NCI-H1092 treated with DMSO at 0.1 percent for 48 hours (cell line): ENCODE measurements around the gene EIF4A3.
A peak's percentile ranks its signal among the peaks of the same experiment; 100 is the strongest.
"Not testable (repeated sequence)": the region's sequence is repeated elsewhere in the genome, so short reads cannot be mapped to it uniquely, and the experiment has no call there.

ENCODE experiments used
- DNase-seq: peaks from one replicate; lab custom pipeline; 2025; lab: John Stamatoyannopoulos, UW

The EIF4A3 gene

GRCh38 chr17:80171681-80172080, 24.8 kb upstream of the EIF4A3 start:
- no peak for DNase-seq

GRCh38 chr17:80169784-80170500, 23.0 kb upstream of the EIF4A3 start, which contains the start of gene CARD14:
CARD14 (plus strand) TSS chr17:80170030; CDS start chr17:80181439, 11,409 bp downstream.
- no peak for DNase-seq

DNA sequence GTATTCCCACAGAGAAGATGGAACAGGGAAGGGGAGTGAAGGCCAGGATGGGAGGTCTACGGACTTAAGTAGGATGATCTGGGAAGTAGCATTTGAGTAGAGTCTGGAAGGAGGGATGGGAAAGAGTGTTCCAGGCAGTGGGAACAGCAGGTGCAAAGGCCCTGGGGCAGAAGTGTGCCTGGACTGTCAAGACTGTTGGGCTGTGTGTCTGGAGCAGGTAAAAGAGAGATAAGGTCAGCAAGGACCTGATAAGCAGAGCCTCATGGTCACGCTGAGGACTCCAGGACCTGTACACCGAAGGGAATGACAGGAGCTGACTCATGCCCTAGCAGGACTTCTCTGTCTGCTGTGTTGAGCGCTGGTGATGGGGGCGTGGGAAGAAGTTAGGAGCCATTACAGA, 22.2 kb upstream of the EIF4A3 start:
- DNase-seq: no peak

DNA sequence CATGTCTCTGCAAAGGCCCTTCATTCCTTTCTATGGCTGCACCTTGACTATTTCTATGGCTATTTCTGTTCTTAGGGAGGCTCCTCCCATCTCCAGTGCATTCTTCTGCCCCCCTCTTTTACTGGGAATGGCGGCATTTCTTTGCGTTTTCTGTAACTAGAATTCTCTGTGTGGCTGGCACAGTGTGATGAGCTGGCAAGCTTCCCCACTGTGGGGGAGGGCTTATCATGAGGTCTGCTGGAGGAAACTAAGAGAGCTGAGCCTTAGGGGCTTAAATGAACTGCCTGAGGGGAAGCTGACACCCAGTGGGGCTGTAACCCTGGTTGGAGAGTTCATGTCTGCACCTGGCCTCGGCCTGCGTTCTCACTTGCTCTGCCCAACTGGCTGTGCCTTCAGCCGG, 21.4 kb upstream of the EIF4A3 start:
- no peak for DNase-seq

DNA sequence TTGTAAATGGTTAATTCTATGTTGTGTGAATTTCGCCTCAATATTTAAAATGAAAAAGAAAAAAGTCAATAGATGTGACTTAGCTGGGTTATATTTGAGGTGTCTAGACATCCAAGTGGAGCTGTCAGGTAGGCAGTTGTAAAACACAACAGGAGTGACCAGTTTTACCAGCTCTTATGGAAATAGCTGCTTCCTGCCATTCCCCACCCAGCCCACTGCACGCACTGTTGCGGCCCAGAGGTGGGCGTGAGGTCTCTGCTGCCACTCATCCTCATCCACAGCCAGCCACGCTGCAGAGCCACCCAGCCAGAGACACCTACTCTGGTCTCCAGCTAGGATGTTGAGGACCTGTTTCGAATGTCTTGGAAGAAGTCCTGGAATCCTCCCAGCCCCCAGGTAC, 19.5 kb upstream of the EIF4A3 start:
- DNase-seq: no peak

DNA sequence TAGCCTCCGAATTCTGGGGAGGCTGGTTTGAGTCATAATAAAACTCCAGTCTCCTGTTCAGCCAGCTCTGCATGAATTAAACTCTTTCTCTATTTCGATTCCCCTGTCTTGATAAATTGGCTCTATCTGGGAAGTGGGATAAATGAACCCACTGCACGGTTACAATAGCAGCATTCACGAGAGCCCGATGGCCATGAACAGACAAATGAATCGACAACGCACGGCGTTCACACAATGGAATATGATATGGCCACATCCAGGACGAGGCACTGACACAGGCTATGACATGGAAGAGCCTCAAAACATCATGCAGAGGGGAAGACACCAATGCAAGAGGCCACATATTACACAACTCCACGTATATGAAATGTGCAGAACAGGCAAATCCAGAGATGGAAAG, 17.3 kb upstream of the EIF4A3 start:
- DNase-seq: no peak

GRCh38 chr17:80163336-80163735, 16.4 kb upstream of the EIF4A3 start:
- DNase-seq: no peak

GRCh38 chr17:80160536-80160935, 13.6 kb upstream of the EIF4A3 start:
- DNase-seq: no peak

- DNase-seq: no peak
These were observed 11.9 kb upstream of the EIF4A3 start for GRCh38 chr17:80158846-80159245.

- not testable (repeated sequence) for DNase-seq
These were observed 8.7 kb upstream of the EIF4A3 start for GRCh38 chr17:80155600-80155999.

DNA sequence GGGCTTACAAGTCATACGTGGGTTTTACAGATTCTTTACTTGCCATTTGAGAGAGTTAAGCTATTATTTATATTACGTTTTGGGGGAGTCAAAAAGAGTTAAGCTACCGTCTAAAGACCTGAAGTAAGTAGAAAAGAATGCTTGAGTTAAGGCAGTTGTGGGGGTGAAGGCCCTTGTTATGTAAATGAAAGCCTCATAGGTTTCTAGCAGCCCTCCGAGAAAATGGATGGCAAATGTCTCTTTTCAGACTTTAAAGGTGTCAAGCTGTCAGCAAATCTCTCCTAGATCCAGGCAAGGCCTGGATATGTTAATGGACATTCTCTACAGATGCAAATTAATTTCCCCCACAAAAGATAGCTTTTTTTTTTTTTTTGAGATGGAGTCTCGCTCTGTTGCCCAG, 7.2 kb upstream of the EIF4A3 start:
- DNase-seq: no peak

DNA sequence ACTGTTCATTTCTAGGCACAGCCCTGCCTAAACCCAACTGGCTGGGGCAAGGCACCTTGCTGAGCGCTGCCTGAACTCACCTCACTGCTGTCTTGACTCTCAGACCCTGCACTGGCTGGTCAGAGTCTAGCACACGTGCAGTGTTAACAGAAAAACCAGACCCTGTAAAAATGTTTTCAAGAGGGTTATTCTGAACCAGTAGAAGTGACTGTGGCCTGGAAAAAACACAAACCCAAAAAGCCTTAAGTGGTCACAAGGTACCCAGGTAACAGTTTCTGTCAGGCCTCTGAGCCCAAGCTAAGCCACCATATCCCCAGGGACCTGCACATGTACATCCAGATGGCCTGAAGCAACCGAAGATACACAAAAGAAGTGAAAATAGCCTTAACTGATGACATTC, 6.1 kb upstream of the EIF4A3 start:
- no peak for DNase-seq

DNA sequence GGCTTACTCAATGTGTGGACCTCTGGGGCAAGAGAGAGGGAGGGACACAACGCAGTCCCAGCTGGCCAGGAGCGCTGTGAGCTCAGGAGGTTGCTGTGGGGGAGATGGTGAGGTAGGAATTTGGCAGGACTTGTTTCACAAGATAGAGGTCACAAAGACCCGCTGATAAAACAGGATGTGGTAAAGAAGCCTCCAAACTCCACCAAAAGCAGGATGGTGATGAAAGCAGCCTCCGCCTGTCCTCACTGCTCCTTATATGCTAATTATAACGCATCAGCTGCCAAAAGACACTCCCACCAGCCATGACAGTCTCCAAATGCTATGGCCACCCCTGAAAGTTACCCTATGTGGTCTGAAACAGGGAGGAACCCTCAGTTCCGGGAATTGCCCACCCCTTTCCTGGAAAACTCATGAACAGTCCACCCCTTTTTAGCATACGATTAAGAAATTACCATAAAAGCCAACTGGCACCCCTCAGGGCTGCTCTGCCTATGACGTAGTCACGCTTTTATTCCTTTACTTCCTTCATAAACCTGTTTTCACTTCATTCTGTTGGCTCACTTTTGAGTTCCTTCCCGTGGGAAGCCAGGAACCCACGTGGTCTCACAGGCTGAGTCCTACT, 5.3 kb upstream of the EIF4A3 start:
- no peak for DNase-seq

DNA sequence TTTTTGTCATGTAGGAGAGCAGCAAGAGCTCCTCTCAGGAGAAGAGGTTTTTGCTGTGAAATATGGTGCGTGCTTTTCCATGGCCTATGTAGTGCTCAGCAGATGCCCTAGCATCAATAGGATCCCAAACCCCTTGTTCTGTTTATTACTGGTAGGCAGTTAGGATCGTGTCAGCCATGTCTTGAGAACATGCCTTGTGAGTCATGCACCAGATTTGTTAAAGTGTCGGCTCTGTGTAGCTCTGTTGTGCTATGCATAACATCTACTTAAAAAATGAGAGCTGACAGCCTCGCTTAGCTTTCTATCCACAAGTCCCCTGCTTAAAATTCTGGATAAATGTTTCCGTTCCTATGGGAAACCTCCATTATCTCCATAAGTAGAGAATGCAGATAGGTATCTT, 4.4 kb upstream of the EIF4A3 start:
- DNase-seq: no peak

GRCh38 chr17:80146121-80147034, 550 bp downstream of the EIF4A3 start:
- DNase-seq: peak; percentile 59

- peak; percentile 9 for DNase-seq
These were observed 1.6 kb downstream of the EIF4A3 start for GRCh38 chr17:80145076-80146075.

GRCh38 chr17:80142929-80143328, 4.0 kb downstream of the EIF4A3 start:
- DNase-seq: no peak

DNA sequence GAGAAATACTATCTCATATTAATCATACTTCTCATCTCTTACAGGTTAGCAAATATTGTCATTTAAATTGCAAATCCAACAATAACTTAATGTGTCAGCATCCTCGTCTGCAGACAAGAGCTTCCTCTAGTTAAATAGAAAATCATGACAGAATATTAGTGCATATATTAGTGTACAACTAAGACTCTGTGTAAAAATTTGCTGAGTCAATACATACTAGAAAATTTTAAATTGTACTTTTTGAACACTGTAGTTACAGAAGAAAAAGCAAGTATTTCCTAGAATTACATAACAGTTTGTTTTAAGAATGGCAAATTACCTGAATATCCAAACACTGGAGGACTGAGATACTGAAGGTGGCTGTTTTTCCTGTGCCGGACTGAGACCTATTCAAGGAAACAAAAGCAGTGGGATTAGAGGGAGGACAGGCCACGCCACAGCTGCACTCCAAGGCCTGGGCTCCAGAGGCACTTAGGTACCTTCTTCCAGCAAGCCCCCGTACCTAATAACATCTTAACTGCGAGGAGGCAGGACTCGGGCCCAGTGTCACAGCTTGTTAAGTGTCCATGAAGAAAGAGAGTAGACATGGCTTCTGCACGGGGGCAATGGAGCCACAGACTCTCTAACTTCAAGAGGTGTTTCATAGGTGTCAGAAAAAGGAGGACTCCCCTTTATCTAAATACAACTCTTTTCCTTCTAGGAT, 5.3 kb downstream of the EIF4A3 start:
- no peak for DNase-seq

- DNase-seq: no peak
These were observed 8.0 kb downstream of the EIF4A3 start for GRCh38 chr17:80138856-80139426.

DNA sequence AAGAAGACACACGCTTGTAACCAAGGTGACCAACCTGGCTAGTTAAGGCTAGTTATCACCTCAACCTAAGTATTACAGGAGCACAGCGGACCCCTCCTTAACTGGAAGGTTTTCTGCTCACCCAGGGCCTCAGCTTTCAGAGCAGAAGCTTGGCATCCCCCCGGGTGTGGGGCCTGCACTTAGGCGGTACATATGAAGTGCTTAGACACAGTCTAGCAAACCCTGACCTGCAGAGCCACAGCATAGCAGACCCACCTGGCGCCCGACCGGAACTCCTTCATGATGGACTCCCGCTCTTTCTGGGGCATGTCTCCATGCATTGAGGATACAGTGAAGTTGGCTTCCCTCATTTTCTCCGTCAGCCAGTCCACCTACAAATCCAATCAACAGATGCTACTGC, 9.8 kb downstream of the EIF4A3 start:
- no peak for DNase-seq

DNA sequence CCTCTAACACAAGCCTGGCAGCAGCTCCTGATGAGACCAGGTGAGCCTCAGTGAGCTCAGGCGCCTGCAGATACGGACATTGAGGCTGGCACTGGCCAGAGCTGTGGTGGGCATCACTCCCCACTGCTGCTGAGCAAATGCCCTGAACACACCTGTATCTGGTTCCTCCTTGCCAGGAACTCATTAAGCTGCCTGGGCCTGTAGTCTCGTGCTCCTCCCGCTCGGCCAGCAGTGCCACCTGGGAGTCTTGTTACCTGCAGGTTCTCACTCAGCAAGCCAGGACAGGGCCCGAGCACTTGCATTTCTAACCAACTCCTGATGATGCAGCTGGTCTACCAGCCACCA, 13.3 kb downstream of the EIF4A3 start:
- DNase-seq: no peak
